Measurements from ENCODE around the gene HJURP. TPM values are rescaled to one million over a fixed set of nuclear protein-coding genes. Genes with fewer than 3 reads are reported as not detected.

Gene HJURP
- total RNA-seq, 1 experiment from 2014 or later: 109 TPM

GRCh38 chr2:233844836-233845235, 9.5 kb downstream of the HJURP start:
- intact Hi-C loops (cut with micrococcal nuclease; ENCODE audit: unreplicated experiment): no loop called here
- H3K9me3 ChIP-seq (ENCODE audit: insufficient read depth, low read depth): no peaks in the 10 kb centered on the region
- DNase-seq: no peak
- BruUV-seq (replicated peaks): no TSS peak
- H3K9me2 ChIP-seq (ENCODE audit: insufficient read depth): no peaks in the 10 kb centered on the region
- TF ChIP-seq EZH2 (IDR thresholded peaks at IDR 0.05; ENCODE audit: low read depth) (no peak), CTCF (conservative IDR thresholded peaks at IDR 0.05) (no peak)
- H3F3A ChIP-seq (ENCODE audit: insufficient read depth, low read depth): no peaks in the 10 kb centered on the region; the same call in 1 of the 2 replicates
- CTCF ChIA-PET: interaction anchor here (0.7 kb wide), 1 partner anchor 37 kb away, joined by 3 read pairs; no protein-coding TSS in a partner anchor
- H2AFZ ChIP-seq: no peak overlapping the region
- no peak overlapping the region for H3K4me2 ChIP-seq
- no peak overlapping the region for H3K27ac ChIP-seq
- H4K20me1 ChIP-seq (ENCODE audit: insufficient read depth): peaks cover 7% of the 10 kb centered on the region; the same call in 1 of the 2 replicates
- peaks cover 81% of the 10 kb centered on the region for H3K79me2 ChIP-seq (ENCODE audit: low read depth)
- H3K4me1 ChIP-seq (replicated peaks; ENCODE audit: insufficient read depth): no peaks in the 10 kb centered on the region
- no peaks in the 10 kb centered on the region for H3K27me3 ChIP-seq (ENCODE audit: insufficient read depth, low read depth)
- H3K4me3 ChIP-seq: no peak overlapping the region
- H3K36me3 ChIP-seq (ENCODE audit: low read depth): peaks cover 88% of the 10 kb centered on the region
- POLR2A ChIA-PET (ENCODE audit: unreplicated experiment): no interaction called here

- Histone ChIP-seq H3K4me1 (replicated peaks; ENCODE audit: insufficient read depth) (no peaks in the 10 kb centered on the region), H3F3A (ENCODE audit: insufficient read depth, low read depth) (no peaks in the 10 kb centered on the region; the same call in 1 of the 2 replicates), H3K9me3 (ENCODE audit: insufficient read depth, low read depth) (no peaks in the 10 kb centered on the region), H4K20me1 (ENCODE audit: insufficient read depth) (peaks cover 8% of the 10 kb centered on the region; the same call in 1 of the 2 replicates), H3K27ac (no peak overlapping the region), H3K4me3 (no peak overlapping the region), H3K36me3 (ENCODE audit: low read depth) (peaks cover 86% of the 10 kb centered on the region), H3K79me2 (ENCODE audit: low read depth) (peaks cover 81% of the 10 kb centered on the region), H3K9me2 (ENCODE audit: insufficient read depth) (no peaks in the 10 kb centered on the region), H3K27me3 (ENCODE audit: insufficient read depth, low read depth) (no peaks in the 10 kb centered on the region), H3K4me2 (no peak overlapping the region), H2AFZ (no peak overlapping the region)
- intact Hi-C loops (cut with micrococcal nuclease; ENCODE audit: unreplicated experiment): no loop called here
- ChIA-PET POLR2A (ENCODE audit: unreplicated experiment) (no interaction called here), CTCF (interaction anchor here (0.7 kb wide), 1 partner anchor 372 kb away, joined by 3 read pairs; no protein-coding TSS in a partner anchor)
- BruUV-seq (replicated peaks): no TSS peak
- TF ChIP-seq CTCF (conservative IDR thresholded peaks at IDR 0.05) (no peak), EZH2 (IDR thresholded peaks at IDR 0.05; ENCODE audit: low read depth) (no peak)
- no peak for DNase-seq
Measured at GRCh38 chr2:233844064-233844807, 10.1 kb downstream of the HJURP start.

GRCh38 chr2:233841183-233841582, 13.2 kb downstream of the HJURP start:
- BruUV-seq (replicated peaks): TSS peak; percentile 6
- H3K4me2 ChIP-seq: no peak overlapping the region
- H2AFZ ChIP-seq: no peak overlapping the region
- DNase-seq: no peak
- H3F3A ChIP-seq (ENCODE audit: insufficient read depth, low read depth): peaks cover 15% of the 10 kb centered on the region; the same call in 1 of the 2 replicates
- no peaks in the 10 kb centered on the region for H3K27me3 ChIP-seq (ENCODE audit: insufficient read depth, low read depth)
- peaks cover 86% of the 10 kb centered on the region for H3K36me3 ChIP-seq (ENCODE audit: low read depth)
- intact Hi-C loops (cut with micrococcal nuclease; ENCODE audit: unreplicated experiment): no loop called here
- H3K9me2 ChIP-seq (ENCODE audit: insufficient read depth): no peaks in the 10 kb centered on the region
- ChIA-PET POLR2A (ENCODE audit: unreplicated experiment) (no interaction called here), CTCF (no interaction called here)
- H3K9me3 ChIP-seq (ENCODE audit: insufficient read depth, low read depth): no peaks in the 10 kb centered on the region
- H3K4me3 ChIP-seq: no peak overlapping the region
- peaks cover 14% of the 10 kb centered on the region; the same call in 1 of the 2 replicates for H4K20me1 ChIP-seq (ENCODE audit: insufficient read depth)
- H3K4me1 ChIP-seq (replicated peaks; ENCODE audit: insufficient read depth): no peaks in the 10 kb centered on the region
- no peak for TF ChIP-seq CTCF (conservative IDR thresholded peaks at IDR 0.05)
- H3K27ac ChIP-seq: no peak overlapping the region
- H3K79me2 ChIP-seq (ENCODE audit: low read depth): peaks cover 78% of the 10 kb centered on the region

All from PC-9 (cell line).